Neural progenitor cell (in vitro differentiated cells): ENCODE data around the gene DLEC1. TPM values are rescaled to one million over a fixed set of nuclear protein-coding genes. Genes with fewer than 3 reads are reported as not detected.

Source experiments
- DNase-seq: peaks from one replicate; pipeline ENCODE4 v3.0.0-alpha.2; 2016; ENCODE audit warnings: low spot score
- H2AFZ ChIP-seq: fragments of 200-600 bp; sonication (generic); replicated peaks from 2 replicates; pipeline ENCODE4 v1.6.1; 2016; ENCODE audit warnings: antibody characterized with exemption
- H3F3A ChIP-seq: fragments of 200-600 bp; sonication (generic); 2 replicates; pipeline ENCODE4 v1.6.1; 2016; ENCODE audit warnings: antibody characterized with exemption, low read depth
- H3K27ac ChIP-seq: fragments of 200-600 bp; sonication (generic); 2 replicates; pipeline ENCODE4 v1.5.1; 2016; ENCODE audit warnings: mild to moderate bottlenecking
- H3K27me3 ChIP-seq: fragments of 200-600 bp; sonication (generic); 2 replicates; pipeline ENCODE4 v1.6.1; 2016; ENCODE audit warnings: mild to moderate bottlenecking, moderate library complexity
- H3K36me3 ChIP-seq: fragments of 200-600 bp; sonication (generic); 2 replicates; pipeline ENCODE4 v1.5.1; 2016
- H3K4me1 ChIP-seq: fragments of 200-600 bp; sonication (generic); 2 replicates; pipeline ENCODE4 v1.6.1; 2016; ENCODE audit warnings: mixed run types
- H3K4me2 ChIP-seq: fragments of 200-600 bp; sonication (generic); 2 replicates; pipeline ENCODE4 v1.6.1; 2016
- H3K4me3 ChIP-seq: fragments of 200-600 bp; sonication (generic); 2 replicates; pipeline ENCODE4 v1.5.1; 2016
- H3K79me2 ChIP-seq: fragments of 200-600 bp; sonication (generic); 2 replicates; pipeline ENCODE4 v1.6.1; 2016; ENCODE audit warnings: low read depth
- H3K9ac ChIP-seq: fragments of 200-600 bp; sonication (generic); 2 replicates; pipeline ENCODE4 v1.6.1; 2016
- H3K9me3 ChIP-seq: fragments of 200-600 bp; sonication (generic); 2 replicates; pipeline ENCODE4 v1.5.1; 2016; ENCODE audit warnings: low read depth
- H4K20me1 ChIP-seq: fragments of 200-600 bp; sonication (generic); 2 replicates; pipeline ENCODE4 v1.6.1; 2016; ENCODE audit warnings: low read depth
- H3K27ac Mint-ChIP-seq: 3 replicates; pipeline ENCODE4 v1.8.0; 2021; ENCODE audit warnings: mixed read lengths
- H3K27me3 Mint-ChIP-seq: 2 replicates; pipeline ENCODE4 v1.8.0; 2022; ENCODE audit warnings: low read depth, mild to moderate bottlenecking, inconsistent platforms, moderate library complexity, mixed read lengths; ENCODE audit not compliant: insufficient read depth
- H3K36me3 Mint-ChIP-seq: 3 replicates; pipeline ENCODE4 v1.8.0; 2021; ENCODE audit warnings: mixed read lengths
- H3K4me1 Mint-ChIP-seq: 3 replicates; pipeline ENCODE4 v1.8.0; 2021; ENCODE audit warnings: mixed read lengths
- H3K4me3 Mint-ChIP-seq: 3 replicates; pipeline ENCODE4 v1.8.0; 2021; ENCODE audit warnings: mild to moderate bottlenecking, moderate library complexity, mixed read lengths
- H3K9me3 Mint-ChIP-seq: 3 replicates; pipeline ENCODE4 v1.8.0; 2020; ENCODE audit warnings: mixed read lengths
- EZH2 ChIP-seq: fragments of 200-600 bp; sonication (generic); IDR thresholded peaks from 2 replicates; pipeline ENCODE4 v1.6.1; 2017; ENCODE audit warnings: antibody characterized with exemption, mild to moderate bottlenecking, moderate library complexity
- EZH2phosphoT487 ChIP-seq: fragments of 200-600 bp; sonication (generic); IDR thresholded peaks from 2 replicates; pipeline ENCODE4 v1.6.1; 2017; ENCODE audit warnings: antibody characterized with exemption
- total RNA-seq: library from RNA; depleted of rRNA; stranded (reverse); fragments of >200 nt; gene quantifications from 2 replicates; pipeline ENCODE4 v1.2.3, GENCODE V29; 2015; ENCODE audit warnings: low replicate concordance
- TF ChIP-seq, protein P1 (sequence below): fragments of 200-600 bp; sonication (generic); IDR thresholded peaks from 2 replicates; pipeline ENCODE4 v1.5.1; 2017; ENCODE audit warnings: antibody characterized with exemption, mild to moderate bottlenecking

The DLEC1 gene
- total RNA-seq, 1 donor from 2014 or later, result 0.60 TPM

DNA sequence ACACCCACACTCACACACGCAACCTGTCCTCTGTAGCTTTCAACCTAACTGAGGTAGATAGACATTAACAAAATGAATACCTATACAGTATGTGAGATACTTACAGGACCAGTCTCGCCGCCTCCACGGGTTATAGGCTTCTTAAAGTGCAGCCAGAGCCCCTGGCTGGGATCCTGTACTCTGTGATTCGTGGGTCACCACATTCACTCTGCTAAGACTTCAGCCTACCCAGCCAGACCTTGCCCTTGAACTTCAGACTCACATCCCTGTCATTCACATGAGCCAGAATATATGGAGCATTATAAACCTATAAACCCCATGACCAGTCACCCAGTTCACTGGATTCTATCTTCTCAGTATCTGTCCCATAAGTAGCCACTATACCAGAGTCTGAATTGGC, 1.4 kb downstream of the DLEC1 start:
- peaks cover 7% of the 10 kb centered on the region for H3F3A ChIP-seq
- H3K4me3 Mint-ChIP-seq, result peak overlapping the region; percentile 81
- peaks cover 20% of the 10 kb centered on the region for H3K27me3 Mint-ChIP-seq

GRCh38 chr3:38043486-38043885, 4.5 kb downstream of the DLEC1 start:
- TF ChIP-seq, protein P1, sequence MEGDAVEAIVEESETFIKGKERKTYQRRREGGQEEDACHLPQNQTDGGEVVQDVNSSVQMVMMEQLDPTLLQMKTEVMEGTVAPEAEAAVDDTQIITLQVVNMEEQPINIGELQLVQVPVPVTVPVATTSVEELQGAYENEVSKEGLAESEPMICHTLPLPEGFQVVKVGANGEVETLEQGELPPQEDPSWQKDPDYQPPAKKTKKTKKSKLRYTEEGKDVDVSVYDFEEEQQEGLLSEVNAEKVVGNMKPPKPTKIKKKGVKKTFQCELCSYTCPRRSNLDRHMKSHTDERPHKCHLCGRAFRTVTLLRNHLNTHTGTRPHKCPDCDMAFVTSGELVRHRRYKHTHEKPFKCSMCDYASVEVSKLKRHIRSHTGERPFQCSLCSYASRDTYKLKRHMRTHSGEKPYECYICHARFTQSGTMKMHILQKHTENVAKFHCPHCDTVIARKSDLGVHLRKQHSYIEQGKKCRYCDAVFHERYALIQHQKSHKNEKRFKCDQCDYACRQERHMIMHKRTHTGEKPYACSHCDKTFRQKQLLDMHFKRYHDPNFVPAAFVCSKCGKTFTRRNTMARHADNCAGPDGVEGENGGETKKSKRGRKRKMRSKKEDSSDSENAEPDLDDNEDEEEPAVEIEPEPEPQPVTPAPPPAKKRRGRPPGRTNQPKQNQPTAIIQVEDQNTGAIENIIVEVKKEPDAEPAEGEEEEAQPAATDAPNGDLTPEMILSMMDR, result no peak
- TF ChIP-seq EZH2 (no peak), EZH2phosphoT487 (no peak)
- Histone ChIP-seq H3K9ac (no peak overlapping the region), H3K4me1 (peaks cover 3% of the 10 kb centered on the region), H2AFZ (no peak overlapping the region), H3K27ac (no peak overlapping the region), H3K4me3 (no peak overlapping the region), H3F3A (peaks cover 7% of the 10 kb centered on the region), H3K4me2 (no peak overlapping the region), H4K20me1 (no peaks in the 10 kb centered on the region), H3K36me3 (no peaks in the 10 kb centered on the region), H3K79me2 (no peaks in the 10 kb centered on the region), H3K27me3 (peaks cover 46% of the 10 kb centered on the region), H3K9me3 (no peaks in the 10 kb centered on the region)
- Mint-ChIP-seq H3K36me3 (no peaks in the 10 kb centered on the region), H3K27ac (no peak overlapping the region), H3K9me3 (no peaks in the 10 kb centered on the region), H3K27me3 (peaks cover 17% of the 10 kb centered on the region), H3K4me1 (peaks cover 7% of the 10 kb centered on the region), H3K4me3 (no peak overlapping the region)
- DNase-seq, result no peak

More for the DNA sequence above, 1.4 kb downstream of the DLEC1 start:
- Histone ChIP-seq H4K20me1 (no peaks in the 10 kb centered on the region), H3K27ac (no peak overlapping the region), H3K9ac (no peak overlapping the region), H2AFZ (no peak overlapping the region), H3K36me3 (no peaks in the 10 kb centered on the region), H3K4me3 (no peak overlapping the region), H3K27me3 (peaks cover 53% of the 10 kb centered on the region), H3K4me2 (no peak overlapping the region), H3K9me3 (no peaks in the 10 kb centered on the region), H3K79me2 (no peaks in the 10 kb centered on the region), H3K4me1 (peaks cover 3% of the 10 kb centered on the region)
- H3K36me3 Mint-ChIP-seq, result no peaks in the 10 kb centered on the region
- no peak overlapping the region for H3K27ac Mint-ChIP-seq
- DNase-seq, result no peak
- peaks cover 10% of the 10 kb centered on the region for H3K4me1 Mint-ChIP-seq
- TF ChIP-seq EZH2, result no peak
- no peak for TF ChIP-seq EZH2phosphoT487
- TF ChIP-seq, protein P1, result no peak
- H3K9me3 Mint-ChIP-seq, result no peaks in the 10 kb centered on the region

DNA sequence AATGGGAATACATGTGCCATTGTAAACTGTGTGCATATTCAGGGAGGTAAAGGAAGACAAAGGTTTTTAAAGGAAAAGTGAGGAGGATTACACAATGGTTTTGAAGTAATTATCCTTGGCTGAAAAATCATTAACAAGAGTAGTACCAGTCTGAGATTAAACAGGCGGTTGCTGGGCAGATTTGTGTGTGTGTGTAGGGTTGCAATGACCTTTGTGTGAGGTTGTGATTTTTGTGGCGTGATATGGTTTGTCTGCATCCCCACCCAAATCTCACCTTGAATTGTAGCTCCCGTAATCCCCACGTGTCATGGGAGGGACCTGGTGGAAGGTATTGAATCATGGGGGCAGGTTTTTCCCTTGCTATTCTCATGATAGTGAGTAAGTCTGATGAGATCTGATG, 7.0 kb downstream of the DLEC1 start:
- no peak overlapping the region for H2AFZ ChIP-seq
- H3K79me2 ChIP-seq, result no peaks in the 10 kb centered on the region
- H3K9me3 Mint-ChIP-seq, result peaks cover 2% of the 10 kb centered on the region
- no peak overlapping the region for H3K4me2 ChIP-seq
- no peaks in the 10 kb centered on the region for H3K4me1 ChIP-seq
- no peak overlapping the region for H3K4me3 ChIP-seq
- no peak for DNase-seq
- no peak overlapping the region for H3K9ac ChIP-seq
- H3F3A ChIP-seq, result no peaks in the 10 kb centered on the region
- peaks cover 20% of the 10 kb centered on the region for H3K27me3 ChIP-seq
- H3K9me3 ChIP-seq, result no peaks in the 10 kb centered on the region
- TF ChIP-seq EZH2 (no peak), EZH2phosphoT487 (no peak)
- TF ChIP-seq, protein P1, result no peak
- peaks cover 5% of the 10 kb centered on the region for H3K27me3 Mint-ChIP-seq
- no peaks in the 10 kb centered on the region for H4K20me1 ChIP-seq
- no peak overlapping the region for H3K27ac ChIP-seq
- H3K36me3 Mint-ChIP-seq, result no peaks in the 10 kb centered on the region
- H3K36me3 ChIP-seq, result no peaks in the 10 kb centered on the region
- H3K4me1 Mint-ChIP-seq, result no peaks in the 10 kb centered on the region
- no peak overlapping the region for H3K4me3 Mint-ChIP-seq
- H3K27ac Mint-ChIP-seq, result no peak overlapping the region
